Erythroblast (primary cell): ENCODE results near the gene ANTXR1.

Experiments
- DNase-seq, 2 experiments: peaks; one replicate each; lab custom pipeline; 2025; lab: John Stamatoyannopoulos, UW
- GATA1 ChIP-seq: IDR thresholded peaks from 2 replicates; pipeline ENCODE4 v1.6.1; 2011; ENCODE audit warnings: low read depth, mild to moderate bottlenecking, control low read depth, low read length, moderate library complexity
- POLR2A ChIP-seq: IDR thresholded peaks from 2 replicates; pipeline ENCODE4 v1.6.1; 2011; ENCODE audit warnings: mild to moderate bottlenecking, low read length

The ANTXR1 gene

DNA sequence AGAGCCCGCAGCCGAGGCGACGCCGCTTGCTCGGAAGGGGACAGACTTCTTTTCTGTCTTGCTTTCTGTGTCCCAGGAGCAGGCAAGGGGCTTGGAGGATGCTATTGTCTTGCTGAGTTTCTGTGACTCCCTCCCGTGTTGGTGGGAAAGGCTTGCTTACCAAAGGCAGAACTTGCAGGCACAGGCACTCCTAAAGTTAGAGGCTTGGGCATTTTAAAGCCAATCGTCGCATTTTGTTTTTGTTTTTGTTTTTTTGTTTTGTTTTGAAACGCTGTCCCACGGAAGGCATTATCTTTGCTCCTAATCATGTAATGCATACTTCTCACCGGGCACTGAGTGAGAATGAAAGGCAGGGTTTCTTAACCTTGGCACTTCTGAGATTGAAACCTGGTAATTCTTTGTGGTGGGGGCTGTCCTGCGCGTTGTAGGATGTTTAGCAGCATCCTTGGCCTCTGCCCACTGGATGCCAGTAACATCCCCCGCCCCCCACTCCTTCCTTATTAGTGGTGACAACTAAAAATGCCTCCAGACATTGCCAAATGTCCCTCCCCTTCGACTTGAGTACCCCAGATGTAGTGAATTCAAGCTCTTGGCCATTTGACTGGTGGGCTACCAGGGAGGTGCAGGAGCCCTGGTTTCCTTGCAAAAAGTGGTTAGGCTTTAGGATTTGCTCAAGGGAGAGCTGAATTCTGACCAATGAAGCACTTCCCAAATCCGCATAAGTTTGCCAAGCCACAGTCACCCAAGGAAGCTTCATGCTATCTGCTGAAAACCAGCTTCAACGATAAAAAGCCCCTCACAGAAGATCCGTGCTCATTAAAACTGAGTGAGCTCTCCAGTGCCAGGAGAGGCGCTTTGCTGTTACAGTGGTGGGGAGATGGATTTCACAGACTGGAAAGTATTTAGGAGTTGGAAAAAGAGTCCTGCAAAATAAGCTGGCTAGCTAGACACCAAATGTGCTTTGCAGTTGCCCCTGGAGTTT lies 1.2 kb downstream of the ANTXR1 start:
- DNase-seq, result no peak
- TF ChIP-seq GATA1, result no peak
- TF ChIP-seq POLR2A, result no peak

GRCh38 chr2:69017080-69017479 lies 4.1 kb downstream of the ANTXR1 start:
- no peak for TF ChIP-seq POLR2A
- no peak for TF ChIP-seq GATA1

DNA sequence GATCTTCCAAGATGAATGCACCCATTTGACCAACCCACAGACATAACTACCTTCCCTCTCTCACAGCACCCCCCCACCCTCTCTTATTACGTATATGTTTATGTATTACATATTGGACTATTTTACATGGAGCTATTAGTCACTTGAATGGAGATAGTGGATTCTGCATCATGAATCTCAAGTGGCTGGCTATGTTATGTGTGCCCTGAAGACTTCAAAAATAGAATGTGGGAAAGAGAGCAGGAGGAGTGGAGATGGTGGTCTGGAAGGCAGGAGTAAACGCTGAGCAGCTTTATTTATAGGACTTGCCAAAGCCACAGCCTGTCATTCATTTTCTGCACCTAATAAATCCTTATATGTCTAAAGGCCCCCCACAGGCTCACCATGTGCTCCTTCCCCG lies 4.9 kb downstream of the ANTXR1 start:
- no peak for DNase-seq
- TF ChIP-seq GATA1 (no peak), POLR2A (no peak)

More at GRCh38 chr2:69017080-69017479, 4.1 kb downstream of the ANTXR1 start:
- DNase-seq, result no peak

GRCh38 chr2:69018678-69019095 lies 5.7 kb downstream of the ANTXR1 start:
- no peak for DNase-seq
- no peak for TF ChIP-seq GATA1
- TF ChIP-seq POLR2A, result no peak

DNA sequence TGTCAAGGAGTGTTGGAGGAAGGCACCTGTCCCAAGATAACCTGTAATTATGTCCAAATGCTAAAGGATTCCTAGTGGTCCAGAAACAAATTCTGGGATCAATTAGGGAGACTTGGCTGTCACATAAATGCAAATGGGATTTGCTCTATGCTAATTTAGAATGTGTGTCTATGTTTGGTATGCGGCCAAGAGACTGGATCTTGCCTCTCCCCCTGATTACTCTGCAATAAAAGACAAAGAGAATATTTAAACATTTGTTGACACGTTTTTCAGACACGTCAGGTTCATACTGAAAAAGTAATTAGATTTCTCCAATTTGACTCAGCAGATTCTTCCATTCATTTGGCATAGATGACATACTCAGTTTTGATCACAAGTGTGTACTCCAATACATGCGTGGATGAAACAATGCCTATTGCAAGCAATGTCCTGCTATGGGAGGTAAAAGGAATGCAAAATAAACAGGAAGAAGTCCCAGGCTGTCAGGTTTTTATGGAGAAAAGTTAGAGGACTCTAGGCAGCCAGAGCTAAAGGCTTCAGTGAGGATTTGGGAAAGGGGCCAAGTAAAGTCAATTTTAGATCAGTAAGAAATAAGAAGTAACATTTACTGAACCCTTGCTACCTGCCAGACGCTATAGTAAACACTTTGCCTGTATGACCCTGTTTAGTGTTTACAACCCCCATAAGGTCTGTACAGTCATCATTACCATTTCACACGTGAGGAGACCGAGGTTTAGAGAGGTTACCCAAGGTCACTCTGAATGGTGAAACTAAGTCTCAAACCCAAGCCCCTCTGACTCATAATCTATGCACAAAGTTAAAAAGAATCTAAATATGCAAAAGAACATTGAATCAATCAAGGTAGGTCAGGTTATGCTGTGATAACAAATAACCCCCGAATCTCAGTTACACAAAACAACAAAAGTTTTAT lies 7.8 kb downstream of the ANTXR1 start:
- TF ChIP-seq POLR2A, result no peak
- no peak for TF ChIP-seq GATA1
- DNase-seq, result no peak

DNA sequence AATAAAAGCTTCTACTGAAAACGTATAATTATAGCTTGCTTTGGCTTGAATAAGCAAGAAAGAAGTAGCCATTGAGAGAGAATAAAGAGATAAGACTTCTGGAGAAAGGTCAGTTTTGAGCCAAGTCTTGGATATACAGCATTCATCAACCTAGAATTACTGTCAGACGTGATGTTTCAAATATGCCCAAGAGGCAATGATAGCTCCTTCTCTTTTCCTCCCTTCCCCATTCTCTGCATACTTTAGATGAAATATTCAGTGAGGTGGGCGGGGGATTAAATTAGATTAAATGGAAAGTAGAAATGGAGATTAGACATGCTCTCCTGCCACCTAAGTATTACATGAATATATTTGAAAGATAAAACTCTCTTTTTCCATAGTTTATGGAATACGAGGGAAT lies 8.7 kb downstream of the ANTXR1 start:
- TF ChIP-seq POLR2A (no peak), GATA1 (no peak)
- DNase-seq, result no peak

DNA sequence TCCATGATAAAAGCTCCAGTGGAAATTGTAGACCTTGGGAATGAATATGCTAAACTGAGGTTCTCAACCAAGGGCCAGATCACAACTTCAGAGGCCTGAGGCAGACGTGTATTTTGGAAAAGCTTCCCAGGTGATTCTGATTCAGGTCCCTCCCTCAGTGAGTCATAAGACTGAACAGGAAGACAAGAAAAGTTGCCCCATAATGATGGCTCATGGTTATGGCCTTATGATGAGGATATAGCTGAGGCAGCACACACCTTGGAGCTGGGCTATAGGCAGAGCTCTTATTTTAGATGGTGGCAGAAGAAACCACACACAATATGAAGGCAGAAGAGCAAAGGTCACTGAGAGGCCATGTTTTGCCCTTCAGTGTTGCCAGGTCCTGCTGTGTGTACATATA lies 9.6 kb downstream of the ANTXR1 start:
- TF ChIP-seq GATA1 (no peak), POLR2A (no peak)
- no peak for DNase-seq

- no peak for TF ChIP-seq GATA1
- TF ChIP-seq POLR2A, result no peak
- no peak for DNase-seq
These were observed 10.3 kb downstream of the ANTXR1 start for GRCh38 chr2:69023236-69023635.

- no peak for TF ChIP-seq GATA1
- no peak for TF ChIP-seq POLR2A
- peak; percentile 38 to 60 for DNase-seq
These were observed 13.0 kb downstream of the ANTXR1 start for GRCh38 chr2:69026026-69026425.

GRCh38 chr2:69026691-69027459 lies 13.9 kb downstream of the ANTXR1 start:
- no peak for DNase-seq
- TF ChIP-seq POLR2A, result no peak
- TF ChIP-seq GATA1, result no peak

DNA sequence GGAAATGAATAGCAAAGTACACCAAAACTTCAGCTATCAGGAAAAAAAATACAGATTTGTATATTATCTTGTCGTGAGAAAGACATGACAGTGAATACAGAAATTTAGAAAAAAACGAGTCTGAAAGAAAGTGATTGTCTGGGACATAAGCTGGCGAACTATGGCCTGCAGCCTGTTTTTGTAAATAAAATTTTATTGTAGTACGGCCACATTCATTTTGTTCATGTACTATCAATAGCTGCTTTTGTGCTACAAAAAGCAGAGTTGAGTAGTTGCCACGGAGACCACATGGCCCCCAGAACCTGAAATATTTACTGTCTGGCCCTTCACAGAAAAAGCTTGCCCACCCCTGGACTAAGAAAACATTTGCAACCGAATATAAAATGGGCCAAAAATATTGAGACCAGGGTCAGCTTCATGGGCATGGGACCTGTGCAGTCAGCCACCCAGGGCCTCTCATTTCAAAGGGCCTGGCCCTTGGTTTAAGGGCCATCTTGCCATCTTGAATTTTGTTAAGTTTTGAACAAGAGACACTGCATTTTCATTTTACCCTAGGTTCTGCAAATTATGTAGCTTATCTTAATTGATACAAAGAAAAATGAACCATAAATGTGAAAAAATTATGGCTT lies 17.9 kb downstream of the ANTXR1 start:
- DNase-seq, result no peak
- no peak for TF ChIP-seq POLR2A
- TF ChIP-seq GATA1, result no peak

- DNase-seq, result no peak
- no peak for TF ChIP-seq POLR2A
- no peak for TF ChIP-seq GATA1
These were observed 18.5 kb downstream of the ANTXR1 start for GRCh38 chr2:69031466-69031865.

GRCh38 chr2:69032336-69032735 lies 19.4 kb downstream of the ANTXR1 start:
- TF ChIP-seq POLR2A, result no peak
- TF ChIP-seq GATA1, result no peak
- DNase-seq, result no peak
